Right ventricle myocardium superior (tissue), 1 donor: ENCODE measurements around the gene PTPN1. TPM values are rescaled to one million over a fixed set of nuclear protein-coding genes. Genes with fewer than 3 reads are reported as not detected.
A peak's percentile ranks its signal among the peaks of the same experiment; 100 is the strongest.
"Not testable (repeated sequence)": the region's sequence is repeated elsewhere in the genome, so short reads cannot be mapped to it uniquely, and the experiment has no call there.

Source experiments
- ATAC-seq: fragments of 200-7000 bp; cut with Tn5 transposase; one replicate; pipeline ENCODE4 v1.9.1; 2020; ENCODE audit warnings: mild to moderate bottlenecking; ENCODE audit not compliant: poor library complexity
- DNase-seq: peaks from one replicate; pipeline ENCODE4 v3.0.0-alpha.2; 2020
- intact Hi-C: fragments of 100-400 bp; cut with DNase I; formaldehyde crosslinking; loops from one replicate; pipeline ENCODE4 v1.11.2; 2022
- total RNA-seq: library from RNA; stranded (reverse); fragmentation: NEBNext Ultra II Directional; extraction: Animal tissue kit (Norgen Biotek cat#: 25700); gene quantifications from one replicate; pipeline ENCODE4 v1.2.1, GENCODE V29; 2021
- donor health status: DM: no; HTN: yes; CAD: no; lungs with severe emphysema.

Gene PTPN1
- total RNA-seq, 1 donor from 2014 or later, result 20.1 TPM

- intact Hi-C loops, result no loop called here
- DNase-seq, result no peak
- ATAC-seq, result no peak
Observed at GRCh38 chr20:50593005-50593335, 82.8 kb downstream of the PTPN1 start.

- intact Hi-C loops, result no loop called here
- DNase-seq (no peak), ATAC-seq (no peak)
Observed at GRCh38 chr20:50594231-50594590, 84.0 kb downstream of the PTPN1 start.

- intact Hi-C loops, result no loop called here
- no peak for DNase-seq
- peak; percentile 3 for ATAC-seq
Observed at GRCh38 chr20:50594591-50595432, 84.6 kb downstream of the PTPN1 start.

GRCh38 chr20:50595433-50595895 is 85.3 kb downstream of the PTPN1 start:
- ATAC-seq (no peak), DNase-seq (no peak)
- intact Hi-C loops, result no loop called here

- DNase-seq (no peak), ATAC-seq (no peak)
- intact Hi-C loops, result no loop called here
Observed at GRCh38 chr20:50595988-50596693, 86.0 kb downstream of the PTPN1 start.

- DNase-seq (no peak), ATAC-seq (no peak)
- intact Hi-C loops, result no loop called here
Observed at GRCh38 chr20:50596694-50597021, 86.5 kb downstream of the PTPN1 start.

GRCh38 chr20:50597406-50597969 is 87.3 kb downstream of the PTPN1 start:
- intact Hi-C loops, result no loop called here
- DNase-seq (no peak), ATAC-seq (no peak)

- DNase-seq (no peak), ATAC-seq (no peak)
- intact Hi-C loops, result no loop called here
Observed at GRCh38 chr20:50598074-50598473, 87.9 kb downstream of the PTPN1 start.

- ATAC-seq, intact Hi-C loops, DNase-seq: not testable (repeated sequence)
Observed at GRCh38 chr20:50598768-50599167, 88.6 kb downstream of the PTPN1 start.

- intact Hi-C loops, result no loop called here
- no peak for ATAC-seq
- no peak for DNase-seq
Observed at GRCh38 chr20:50600281-50600895, 90.2 kb downstream of the PTPN1 start.

GRCh38 chr20:50601511-50602431 is 91.6 kb downstream of the PTPN1 start:
- intact Hi-C loops, result no loop called here
- DNase-seq (no peak), ATAC-seq (no peak)

GRCh38 chr20:50602432-50603088 is 92.4 kb downstream of the PTPN1 start:
- DNase-seq (no peak), ATAC-seq (no peak)
- intact Hi-C loops, result no loop called here

GRCh38 chr20:50604451-50604850 is 94.3 kb downstream of the PTPN1 start:
- DNase-seq, result no peak
- ATAC-seq, result no peak
- intact Hi-C loops, result no loop called here

- DNase-seq (no peak), ATAC-seq (no peak)
- intact Hi-C loops, result no loop called here
Observed at GRCh38 chr20:50605136-50605535, 95.0 kb downstream of the PTPN1 start.

- DNase-seq (no peak), ATAC-seq (no peak)
- intact Hi-C loops, result no loop called here
Observed at GRCh38 chr20:50607436-50607835, 97.3 kb downstream of the PTPN1 start.

- intact Hi-C loops, result no loop called here
- no peak for ATAC-seq
Observed at GRCh38 chr20:50607850-50608749, 97.9 kb downstream of the PTPN1 start.

GRCh38 chr20:50608750-50609104 is 98.5 kb downstream of the PTPN1 start:
- intact Hi-C loops, result no loop called here
- ATAC-seq, result no peak
- DNase-seq, result no peak

More at GRCh38 chr20:50607850-50608749, 97.9 kb downstream of the PTPN1 start:
- DNase-seq, result no peak
